Prostate gland (tissue), 2 donors: ENCODE measurements around the gene GPC2. TPM values are rescaled to one million over a fixed set of nuclear protein-coding genes. Genes with fewer than 3 reads are reported as not detected.

Experiments used
- DNase-seq: peaks from one replicate; pipeline ENCODE4 v3.0.0-alpha.2; 2019; ENCODE audit warnings: low spot score
- H3K27ac ChIP-seq, 2 donors: fragments of 200-600 bp; sonication (generic); 2 replicates each; pipeline ENCODE4 v1.5.1; 2017 to 2019
- H3K27me3 ChIP-seq: fragments of 200-600 bp; sonication (generic); replicated peaks from 2 replicates; pipeline ENCODE4 v1.5.1; 2019; ENCODE audit not compliant: insufficient read depth
- H3K36me3 ChIP-seq, 2 donors: fragments of 200-600 bp; sonication (generic); 1 replicate in 1 of 2; 2 replicates in 1 of 2; pipeline versions ENCODE4 v1.5.1 to v1.8.1; 2017 to 2019
- H3K4me1 ChIP-seq: fragments of 200-600 bp; sonication (generic); replicated peaks from 2 replicates; pipeline ENCODE4 v1.5.1; 2019
- H3K4me3 ChIP-seq, 2 donors: fragments of 200-600 bp; sonication (generic); 2 replicates each; pipeline ENCODE4 v1.5.1; 2017 to 2019
- H3K9me3 ChIP-seq: fragments of 200-600 bp; sonication (generic); 2 replicates; pipeline ENCODE4 v1.5.1; 2017
- CTCF ChIP-seq, 4 experiments: fragments of 200-600 bp in 2 of 4; fragments of 450-650 bp in 2 of 4; sonication (generic) in 2 of 4; IDR thresholded peaks; 1 replicate in 3 of 4; 2 replicates in 1 of 4; pipeline ENCODE4 v1.5.1; 2016 to 2019; ENCODE audit warnings: antibody characterized with exemption in 4 of 4, mild to moderate bottlenecking in 2 of 4, moderate library complexity in 2 of 4
- POLR2A ChIP-seq: fragments of 450-650 bp; IDR thresholded peaks from one replicate; pipeline ENCODE4 v1.6.1; 2016; ENCODE audit warnings: antibody characterized with exemption, mild to moderate bottlenecking
- POLR2AphosphoS5 ChIP-seq: sonication (generic); formaldehyde crosslinking; IDR thresholded peaks from one replicate; pipeline ENCODE4 v1.6.1; 2017; ENCODE audit warnings: antibody characterized with exemption
- WGBS: methylation state at CpG from one replicate; pipeline ENCODE4 v1.1.5; 2018; 5-methylcytosine and 5-hydroxymethylcytosine counted together
- intact Hi-C: fragments of 100-400 bp; cut with DNase I; formaldehyde crosslinking; loops from one replicate; pipeline ENCODE4 v1.14.2; 2022
- total RNA-seq, 2 donors: library from RNA; depleted of rRNA; stranded (reverse); fragments of >200 nt; gene quantifications; one replicate each; pipeline ENCODE4 v1.1.0, GENCODE V29; 2016

GPC2 gene
- total RNA-seq, 2 donors from 2014 or later, result 1.7 to 2.8 TPM

- H3K36me3 ChIP-seq, result peaks cover 0 to 4% of the 10 kb centered on the region in 2 donors
- no peaks in the 10 kb centered on the region for H3K4me1 ChIP-seq
- no peaks in the 10 kb centered on the region for H3K27me3 ChIP-seq
- WGBS, result 75% methylated on average over 5 of the region's 5 CpGs
- intact Hi-C loops, result no loop called here
- H3K4me3 ChIP-seq, result no peak overlapping the region
- H3K9me3 ChIP-seq, result no peaks in the 10 kb centered on the region
- TF ChIP-seq CTCF (IDR thresholded peaks at IDR 0.05), result no peak
- TF ChIP-seq POLR2A, result no peak
- TF ChIP-seq POLR2AphosphoS5, result no peak
- no peak overlapping the region for H3K27ac ChIP-seq
- no peak for DNase-seq
Observed at GRCh38 chr7:100157069-100157333, 20.2 kb downstream of the GPC2 start.

GRCh38 chr7:100156331-100157068, 20.7 kb downstream of the GPC2 start:
- WGBS, result 74% methylated on average over 16 of the region's 16 CpGs
- Histone ChIP-seq H3K4me3 (no peak overlapping the region), H3K27me3 (no peaks in the 10 kb centered on the region), H3K4me1 (no peaks in the 10 kb centered on the region), H3K36me3 (peaks cover 0 to 4% of the 10 kb centered on the region in 2 donors), H3K27ac (no peak overlapping the region), H3K9me3 (no peaks in the 10 kb centered on the region)
- intact Hi-C loops, result no loop called here
- DNase-seq, result no peak
- TF ChIP-seq POLR2A (no peak), CTCF (IDR thresholded peaks at IDR 0.05) (no peak), POLR2AphosphoS5 (no peak)

GRCh38 chr7:100155553-100156317, 21.4 kb downstream of the GPC2 start:
- H3K4me1 ChIP-seq, result no peaks in the 10 kb centered on the region
- no peak overlapping the region for H3K27ac ChIP-seq
- WGBS, result 82% methylated on average over 20 of the region's 20 CpGs
- intact Hi-C loops, result no loop called here
- no peaks in the 10 kb centered on the region for H3K27me3 ChIP-seq
- H3K9me3 ChIP-seq, result no peaks in the 10 kb centered on the region
- no peak for TF ChIP-seq POLR2A
- no peak for TF ChIP-seq CTCF (IDR thresholded peaks at IDR 0.05)
- no peak for TF ChIP-seq POLR2AphosphoS5
- DNase-seq, result no peak
- peaks cover 0 to 4% of the 10 kb centered on the region in 2 donors for H3K36me3 ChIP-seq
- H3K4me3 ChIP-seq, result no peak overlapping the region

- Histone ChIP-seq H3K4me3 (no peak overlapping the region), H3K4me1 (peaks cover 4% of the 10 kb centered on the region), H3K27me3 (no peaks in the 10 kb centered on the region), H3K9me3 (no peaks in the 10 kb centered on the region), H3K27ac (no peak overlapping the region), H3K36me3 (peaks cover 0 to 4% of the 10 kb centered on the region in 2 donors)
- 71% methylated on average over 26 of the region's 30 CpGs for WGBS
- no peak for DNase-seq
- TF ChIP-seq POLR2A (no peak), POLR2AphosphoS5 (no peak), CTCF (IDR thresholded peaks at IDR 0.05) (no peak)
- intact Hi-C loops, result no loop called here
Observed at GRCh38 chr7:100154651-100155491, 22.3 kb downstream of the GPC2 start.
